GM19328 (cell line): ENCODE measurements around the gene LGALS1.
"Not testable (repeated sequence)": the region's sequence is repeated elsewhere in the genome, so short reads cannot be mapped to it uniquely, and the experiment has no call there.

ENCODE experiments used
- ATAC-seq: cut with Tn5 transposase; IDR thresholded peaks from one replicate; pipeline ENCODE4 v1.9.1; 2021; ENCODE audit warnings: mild to moderate bottlenecking, moderate library complexity; ENCODE audit not compliant: unreplicated experiment

LGALS1 gene

GRCh38 chr22:37639070-37639760 lies 36.2 kb upstream of the LGALS1 start, which contains the start of gene SH3BP1:
SH3BP1 (plus strand) TSS chr22:37639669; CDS start chr22:37639788, 119 bp downstream.
- ATAC-seq = no peak

DNA sequence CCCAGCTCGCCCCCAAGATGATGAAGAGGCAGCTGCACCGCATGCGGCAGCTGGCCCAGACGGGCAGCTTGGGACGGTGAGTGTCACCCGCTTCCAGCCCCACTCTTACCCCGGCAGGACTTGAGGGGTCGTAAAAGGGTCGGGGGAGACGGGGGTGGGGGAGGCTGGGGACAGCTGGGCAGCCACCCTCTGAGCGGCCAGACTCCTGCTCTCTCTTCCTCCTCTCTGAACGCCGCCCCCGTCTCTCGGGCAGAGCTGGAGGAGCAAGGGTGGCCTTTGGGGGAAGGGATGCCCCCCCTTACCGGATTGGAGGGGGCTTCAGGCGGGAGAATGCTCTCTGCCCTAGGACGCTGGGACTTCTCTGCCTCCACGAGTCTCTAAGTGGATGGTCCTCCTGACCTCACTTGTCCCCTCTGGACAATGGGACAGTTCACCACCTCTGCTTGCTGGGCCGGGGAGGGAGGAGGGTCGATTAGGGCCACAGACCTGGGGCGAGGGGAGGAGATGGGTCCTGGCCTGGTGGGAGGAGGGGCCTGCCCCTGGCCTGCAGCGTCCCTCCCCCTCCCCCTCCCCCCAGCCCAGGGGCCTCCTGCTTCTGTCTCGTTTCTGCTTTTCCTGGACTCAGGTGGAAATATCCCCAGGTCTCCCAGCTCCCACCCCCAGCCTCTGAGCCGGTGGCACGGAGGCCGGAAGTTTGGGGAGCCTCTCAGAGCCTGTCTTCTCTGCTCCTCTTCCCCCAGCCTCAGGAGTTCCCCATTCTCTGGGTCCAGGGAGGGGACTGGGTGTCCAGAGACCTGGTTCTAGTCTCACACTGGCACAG lies 35.5 kb upstream of the LGALS1 start:
- no peak for ATAC-seq

GRCh38 chr22:37640591-37641560 lies 34.6 kb upstream of the LGALS1 start:
- ATAC-seq = no peak

GRCh38 chr22:37641561-37641949 lies 33.9 kb upstream of the LGALS1 start:
- no peak for ATAC-seq

- no peak for ATAC-seq
These were observed 32.1 kb upstream of the LGALS1 start for GRCh38 chr22:37643225-37643847.

GRCh38 chr22:37647317-37647716 lies 28.1 kb upstream of the LGALS1 start:
- no peak for ATAC-seq

DNA sequence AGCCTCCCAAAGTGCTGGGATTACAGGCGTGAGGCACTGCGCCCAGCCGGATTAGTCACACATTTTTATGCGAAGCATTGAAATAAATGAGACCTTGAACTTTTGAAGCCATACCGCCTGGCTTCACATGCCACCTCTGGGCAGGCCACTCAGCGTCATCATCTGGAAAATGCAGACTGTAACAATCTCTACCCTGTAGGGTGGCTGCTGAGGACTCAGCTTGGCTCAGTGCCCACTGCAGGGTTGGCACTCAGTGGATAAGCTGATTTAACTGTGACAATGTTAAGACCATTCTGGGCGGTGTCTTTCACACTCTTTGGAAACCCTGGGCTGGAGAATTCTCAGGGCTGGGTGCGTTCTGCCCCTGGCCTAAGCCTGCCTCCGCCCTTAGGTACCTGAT lies 27.5 kb upstream of the LGALS1 start:
- no peak for ATAC-seq

- no peak for ATAC-seq
These were observed 24.8 kb upstream of the LGALS1 start for GRCh38 chr22:37650463-37651136.

- ATAC-seq = no peak
These were observed 20.7 kb upstream of the LGALS1 start for GRCh38 chr22:37654563-37655251.

DNA sequence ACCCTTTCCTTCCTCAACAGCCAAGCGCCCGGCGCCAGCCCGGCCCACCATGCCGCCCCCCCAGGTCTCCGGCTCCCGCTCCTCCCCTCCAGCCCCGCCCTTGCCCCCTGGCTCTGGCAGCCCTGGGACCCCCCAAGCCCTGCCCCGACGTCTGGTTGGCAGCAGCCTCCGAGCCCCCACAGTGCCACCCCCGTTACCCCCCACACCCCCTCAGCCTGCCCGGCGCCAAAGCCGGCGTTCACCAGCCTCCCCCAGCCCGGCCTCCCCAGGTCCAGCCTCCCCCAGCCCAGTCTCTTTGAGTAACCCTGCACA lies 20.2 kb upstream of the LGALS1 start:
- no peak for ATAC-seq

DNA sequence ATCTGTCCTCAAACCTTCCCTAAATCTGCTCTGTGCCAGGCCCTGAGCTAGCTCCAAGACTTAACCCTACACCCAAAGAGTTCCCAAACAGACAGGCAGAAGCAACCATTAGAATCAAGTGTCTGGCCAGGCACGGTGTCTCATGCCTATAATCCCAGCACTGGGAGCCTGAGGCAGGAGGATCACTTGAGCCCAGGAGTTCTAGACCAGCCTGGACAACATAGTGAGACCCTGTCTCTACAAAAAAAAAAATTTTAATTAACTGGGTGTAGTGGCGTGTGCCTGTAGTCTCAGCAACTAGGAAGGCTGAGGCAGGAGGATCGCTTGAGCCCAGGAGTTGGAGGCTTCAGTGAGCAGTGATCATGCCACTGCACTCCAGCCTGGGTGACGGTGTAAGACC lies 18.9 kb upstream of the LGALS1 start:
- ATAC-seq = not testable (repeated sequence)

DNA sequence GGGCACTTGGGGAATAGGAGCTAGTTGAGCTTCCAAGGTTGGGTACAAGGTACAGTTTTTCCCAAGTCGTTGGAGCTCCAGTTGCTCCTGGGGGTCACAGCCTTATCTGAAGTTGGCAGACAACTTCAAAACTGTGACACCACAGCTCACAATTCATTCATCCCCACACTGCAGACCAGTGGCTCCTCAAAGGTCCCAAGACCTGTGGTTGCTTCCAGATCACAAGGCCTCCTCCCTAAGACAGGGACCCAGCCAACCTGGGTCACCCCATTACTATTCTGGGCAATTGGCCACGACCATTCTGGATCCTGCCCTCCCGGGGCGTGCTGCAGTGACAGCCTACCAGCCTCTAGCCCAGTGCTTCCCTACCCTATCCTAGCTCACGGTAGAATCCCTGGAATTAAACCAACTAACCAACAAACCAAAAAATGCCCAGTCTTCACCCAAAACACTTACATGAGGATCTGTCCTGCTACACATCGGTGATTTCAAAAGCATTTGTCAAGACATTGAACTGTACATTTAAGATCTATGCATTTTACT lies 17.8 kb upstream of the LGALS1 start:
- no peak for ATAC-seq

DNA sequence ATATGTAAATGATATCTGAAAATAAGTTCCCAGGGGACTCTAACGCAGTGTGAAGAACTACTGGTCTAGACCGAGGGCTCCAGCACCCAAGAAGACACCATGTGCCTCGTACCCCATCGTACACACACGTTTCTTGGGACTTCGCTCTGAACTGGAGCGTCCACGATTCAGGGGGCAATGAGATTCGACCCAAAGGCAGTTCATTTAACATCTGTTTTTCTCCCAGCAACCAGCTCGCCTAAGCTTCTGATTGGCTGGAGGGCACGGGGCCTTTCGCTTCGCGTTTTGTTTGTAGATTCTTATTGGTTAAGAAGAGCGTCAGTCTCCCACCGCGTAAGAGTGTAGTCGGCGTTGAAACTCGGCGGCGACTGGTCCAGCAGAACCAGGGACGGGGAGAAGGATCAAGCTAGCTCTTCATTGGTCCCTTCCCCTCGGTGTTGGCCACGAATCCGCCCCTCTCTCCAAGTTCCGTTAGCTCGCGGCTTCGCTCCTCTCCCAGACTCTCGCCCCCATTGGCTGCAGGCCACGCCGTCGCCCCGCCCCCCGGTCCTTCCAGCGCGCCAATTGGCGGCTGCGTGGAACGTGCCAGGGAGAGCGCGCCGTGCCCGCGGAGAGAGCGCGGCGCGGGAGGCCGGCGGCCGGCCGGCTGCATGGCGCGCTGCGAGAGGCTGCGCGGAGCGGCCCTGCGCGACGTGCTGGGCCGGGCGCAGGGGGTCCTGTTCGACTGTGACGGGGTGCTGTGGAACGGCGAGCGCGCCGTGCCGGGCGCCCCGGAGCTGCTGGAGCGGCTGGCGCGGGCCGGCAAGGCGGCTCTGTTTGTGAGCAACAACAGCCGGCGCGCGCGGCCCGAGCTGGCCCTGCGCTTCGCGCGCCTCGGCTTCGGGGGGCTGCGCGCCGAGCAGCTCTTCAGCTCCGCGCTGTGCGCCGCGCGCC lies 17.0 kb upstream of the LGALS1 start, which contains the start of gene PDXP:
TSS of gene PDXP (plus strand) at position 591 of the 933 bp plus-strand sequence. CDS start at position 651, 60 bp downstream.
- peak; percentile 74 for ATAC-seq

- ATAC-seq = peak; percentile 3
These were observed 16.2 kb upstream of the LGALS1 start for GRCh38 chr22:37659066-37659896.

DNA sequence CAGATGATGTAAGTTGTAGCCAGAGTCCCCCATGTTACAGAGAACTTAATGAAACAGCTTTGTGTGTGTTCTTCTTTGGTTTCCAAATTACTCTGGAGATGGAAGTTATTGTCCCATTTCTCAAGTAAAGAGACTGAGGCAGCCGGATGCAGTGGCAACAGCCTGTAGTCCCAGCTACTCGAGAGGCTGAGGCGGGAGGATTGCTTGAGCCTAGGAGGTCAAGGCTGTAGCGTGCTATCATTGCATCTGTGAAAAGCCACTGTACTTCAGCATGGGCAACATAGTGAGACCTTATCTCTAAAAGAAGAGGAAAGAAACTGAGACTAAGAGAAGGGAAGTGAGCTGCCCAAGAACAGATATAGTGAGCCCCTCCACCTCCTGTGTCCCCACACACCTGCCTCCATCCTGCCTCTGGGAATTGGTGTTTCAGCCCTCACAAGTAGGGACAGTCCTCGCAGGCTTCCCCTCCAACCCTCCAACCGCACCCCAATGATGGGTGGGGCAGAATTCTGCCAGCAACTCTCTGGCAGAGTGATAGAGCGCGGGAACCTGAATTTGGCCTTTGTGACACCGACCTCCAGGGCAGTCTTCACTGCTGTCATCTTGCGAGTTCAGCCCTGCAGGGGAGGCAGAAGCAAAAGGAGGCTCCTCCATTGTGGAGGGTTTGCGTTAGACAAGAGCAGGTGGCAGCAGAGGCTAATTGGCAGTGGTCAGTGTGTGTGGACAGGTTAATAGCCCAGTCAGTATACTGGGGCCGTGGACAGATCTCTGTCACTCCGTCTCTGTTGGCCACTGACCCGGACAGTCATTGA lies 15.3 kb upstream of the LGALS1 start:
- no peak for ATAC-seq

DNA sequence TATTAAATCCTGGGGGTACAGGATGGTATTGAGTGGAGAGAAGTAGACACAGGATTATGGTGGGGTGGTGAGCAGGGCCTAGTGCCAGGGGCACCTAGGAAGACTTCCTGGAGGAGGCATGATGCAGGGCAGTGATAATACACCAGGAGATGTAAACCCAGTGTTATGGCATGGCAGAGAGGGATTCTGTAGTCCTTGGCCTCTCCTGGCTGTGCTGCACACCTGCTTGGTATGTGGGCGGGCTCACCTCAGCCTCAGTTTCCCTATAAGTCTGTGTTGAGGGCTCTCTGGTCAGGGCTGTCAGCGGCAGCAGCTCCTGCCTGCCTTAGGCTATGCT lies 14.8 kb upstream of the LGALS1 start:
- ATAC-seq = no peak
